ENCODE results near the gene DNAAF1.
"Not testable (repeated sequence)": the region's sequence is repeated elsewhere in the genome, so short reads cannot be mapped to it uniquely, and the experiment has no call there.

DNAAF1 gene

GRCh38 chr16:84144859-84145639 lies at the start of gene DNAAF1, which contains the start of gene HSDL1:
DNAAF1 (plus strand) TSS chr16:84145308; CDS start chr16:84145441, 133 bp downstream.
HSDL1 (minus strand) TSS chr16:84145177; CDS start chr16:84131321, 13,856 bp downstream.
- DNase-seq, result peak; percentile 86 to 96 (median 93)

DNA sequence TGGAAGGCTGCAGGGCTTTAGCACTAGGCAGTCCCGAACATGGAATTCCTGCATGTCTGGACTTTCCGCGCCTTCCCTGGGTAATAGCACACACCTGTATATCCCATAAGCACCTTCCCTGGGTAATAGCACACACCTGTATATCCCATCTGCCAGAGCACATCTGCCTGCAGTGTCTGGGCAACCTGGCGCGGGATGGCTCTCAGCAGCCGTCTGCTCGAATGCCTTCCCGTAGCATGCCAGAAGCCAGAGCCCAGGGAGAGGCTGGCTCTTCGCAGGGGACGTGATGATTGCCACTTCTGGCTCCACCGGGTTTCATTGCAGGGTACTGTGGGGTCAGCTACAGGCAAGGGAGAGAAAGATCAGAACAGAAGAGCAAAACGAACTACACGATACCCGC lies 49.6 kb upstream of the DNAAF1 start:
- DNase-seq, result no peak

DNA sequence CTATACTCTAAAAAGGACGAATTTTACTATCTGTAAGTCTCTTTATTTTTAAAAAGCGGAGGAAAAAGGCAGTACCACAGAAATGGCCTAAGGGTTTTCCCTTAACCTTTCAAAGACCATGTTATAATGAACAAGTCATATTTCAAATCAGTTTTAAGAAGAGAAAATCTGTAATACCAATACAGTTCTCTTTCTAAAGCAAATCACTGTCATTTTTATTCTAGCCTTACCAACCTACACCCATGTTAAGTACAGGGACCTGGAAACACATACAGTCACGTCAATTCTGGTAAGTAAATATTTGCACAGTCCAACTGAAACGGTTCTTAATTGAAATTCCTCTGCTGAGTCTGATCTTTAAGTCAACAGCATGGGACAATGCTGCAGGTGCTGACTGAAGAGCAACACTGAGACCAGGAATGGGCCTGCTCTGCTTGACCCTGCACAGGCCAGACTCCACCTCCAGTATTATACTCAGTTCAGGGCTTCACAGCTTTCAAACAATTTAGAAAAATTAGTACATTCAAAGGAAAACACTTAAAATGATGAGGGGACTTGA lies 48.6 kb upstream of the DNAAF1 start:
- DNase-seq, result no peak

GRCh38 chr16:84098939-84099338 lies 46.2 kb upstream of the DNAAF1 start:
- no peak for DNase-seq

DNA sequence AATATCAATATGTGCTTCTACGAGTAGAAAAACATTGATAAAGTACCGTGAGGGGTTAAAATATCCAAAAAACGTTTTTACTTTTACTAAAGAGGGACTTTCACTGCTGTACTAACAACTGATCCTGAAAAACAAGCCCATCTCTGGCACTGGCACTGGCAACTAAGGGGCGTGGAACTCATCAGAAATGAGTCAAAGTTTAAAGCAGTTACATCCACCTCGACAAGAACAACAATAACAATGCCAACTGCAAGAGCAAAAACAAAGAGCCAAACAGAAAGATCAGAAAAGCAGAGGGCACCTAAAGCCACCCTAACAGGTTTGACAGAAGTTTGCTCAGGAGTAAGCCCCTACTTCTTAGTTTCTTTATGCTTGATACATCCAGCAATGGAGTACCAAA lies 41.4 kb upstream of the DNAAF1 start:
- DNase-seq, result no peak

- no peak for DNase-seq
Observed at GRCh38 chr16:84104231-84104630, 40.9 kb upstream of the DNAAF1 start.

- no peak for DNase-seq
Observed at GRCh38 chr16:84105301-84105815, 39.8 kb upstream of the DNAAF1 start.

DNA sequence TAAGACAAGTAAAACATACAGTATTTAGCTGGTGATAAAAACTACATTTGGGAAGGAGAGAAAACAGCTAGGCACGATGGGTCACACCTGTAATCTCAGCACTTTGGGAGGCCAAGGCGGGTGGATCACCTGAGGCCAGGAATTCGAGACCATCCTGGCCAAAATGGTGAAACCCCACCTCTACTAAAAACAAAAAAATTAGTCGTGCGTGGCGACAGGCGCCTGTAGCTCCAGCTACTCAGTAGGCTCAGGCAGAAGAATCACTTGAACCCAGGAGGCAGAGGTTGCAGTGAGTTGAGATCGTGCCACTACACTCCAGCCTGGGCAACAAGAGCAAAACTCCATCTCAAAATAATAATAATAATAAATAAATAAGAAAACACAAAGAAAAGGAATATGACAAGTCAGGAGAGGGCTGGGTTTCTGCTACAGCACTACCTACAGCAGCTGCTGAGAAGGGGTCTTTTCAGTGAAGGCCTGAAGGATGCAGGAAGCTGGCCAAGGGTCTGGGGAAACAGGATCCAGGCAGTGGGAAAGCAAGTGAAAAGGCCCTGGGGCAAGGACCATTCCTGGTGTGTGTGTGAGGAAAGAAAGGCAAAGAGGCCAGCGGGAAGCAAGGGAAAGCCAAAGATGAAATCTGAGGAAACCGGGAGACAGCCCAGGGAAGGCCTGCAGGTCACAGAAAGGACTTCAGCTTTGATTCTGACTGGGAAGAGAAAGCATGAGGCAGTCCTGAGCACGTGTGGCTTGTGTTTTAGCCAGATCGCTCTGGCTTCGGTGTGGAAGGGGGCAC lies 39.0 kb upstream of the DNAAF1 start:
- no peak for DNase-seq

DNA sequence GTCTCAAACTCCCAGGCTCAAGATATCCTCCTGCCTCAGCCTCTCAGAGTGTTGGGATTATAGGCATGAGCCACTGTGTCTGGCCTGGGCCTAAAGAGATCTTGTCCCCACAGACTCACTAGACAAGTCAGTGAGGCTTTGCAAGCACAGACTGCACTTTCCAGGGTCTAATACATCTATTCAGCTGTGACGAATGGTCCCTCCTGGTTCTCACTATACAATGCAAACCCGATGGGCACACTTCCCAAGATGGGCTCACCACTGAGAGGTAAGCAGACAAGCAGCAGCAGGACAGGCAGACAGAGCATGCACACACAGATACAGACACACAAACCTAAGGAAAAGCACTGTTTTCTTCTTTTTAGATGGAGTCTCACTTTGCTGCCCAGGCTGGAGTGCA lies 37.2 kb upstream of the DNAAF1 start:
- no peak for DNase-seq

- DNase-seq, result no peak
Observed at GRCh38 chr16:84109598-84110335, 35.3 kb upstream of the DNAAF1 start.

DNA sequence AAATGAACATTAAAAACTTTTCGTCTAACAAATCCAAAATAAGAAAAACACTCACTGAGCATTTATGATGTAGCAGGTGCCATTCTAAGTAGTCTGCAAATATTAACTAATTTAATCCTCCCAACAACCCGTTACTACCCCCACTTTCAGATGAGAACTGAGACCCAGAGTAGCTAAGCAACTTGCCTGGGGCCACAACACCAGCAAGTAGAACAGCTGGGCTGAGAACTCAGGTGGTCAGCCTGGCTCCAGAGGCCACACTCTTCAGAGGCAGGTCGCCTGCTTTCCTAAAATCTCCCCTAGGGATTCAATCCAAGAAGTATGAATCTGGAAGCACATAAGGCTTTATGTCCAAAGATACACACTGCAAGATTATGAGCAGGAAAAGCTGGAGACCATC lies 34.6 kb upstream of the DNAAF1 start:
- DNase-seq, result no peak

DNA sequence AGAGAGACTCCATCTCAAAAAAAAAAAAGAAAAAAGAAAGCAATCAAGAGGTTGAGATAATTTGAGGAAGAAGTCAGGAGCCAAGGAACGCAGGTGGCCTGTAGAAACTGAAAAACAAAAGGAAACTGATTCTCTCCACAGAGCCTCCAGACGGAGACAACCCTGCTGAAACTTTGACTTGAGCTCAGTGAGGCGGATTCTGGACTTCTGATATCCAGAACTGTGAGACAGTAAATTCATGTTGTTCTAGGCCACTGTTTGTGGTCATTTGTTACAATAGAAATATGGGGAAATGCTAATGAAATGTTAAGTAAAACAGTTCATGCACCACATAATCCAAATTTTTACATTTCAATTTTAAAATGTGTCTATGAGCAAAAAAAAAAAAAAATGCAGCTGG lies 33.6 kb upstream of the DNAAF1 start:
- DNase-seq, result no peak

DNA sequence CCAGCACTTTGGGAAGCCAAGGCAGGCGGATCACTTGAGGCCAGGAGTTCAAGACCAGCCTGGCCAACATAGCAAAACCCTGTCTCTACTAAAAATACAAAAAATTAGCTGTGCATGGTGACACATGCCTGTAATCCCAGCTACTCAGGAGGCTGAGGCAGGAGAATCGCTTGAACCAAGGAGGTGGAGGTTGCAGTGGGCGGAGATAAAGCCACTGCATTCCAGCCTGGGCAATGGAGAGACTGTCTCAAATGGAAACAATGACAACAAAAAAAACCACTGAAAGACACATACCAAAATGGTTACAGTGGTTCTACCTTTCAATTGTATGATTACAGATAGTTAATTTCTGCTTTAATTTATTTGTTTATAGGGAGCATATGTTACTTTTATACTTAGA lies 33.2 kb upstream of the DNAAF1 start:
- not testable (repeated sequence) for DNase-seq

GRCh38 chr16:84115919-84116719 lies 29.0 kb upstream of the DNAAF1 start:
- peak in 5 of 6 experiments; percentile 65 to 92 (median 77) for DNase-seq

GRCh38 chr16:84116720-84117493 lies 28.2 kb upstream of the DNAAF1 start, which contains the start of gene MBTPS1:
MBTPS1 (minus strand) TSS chr16:84116942; CDS start chr16:84101783, 15,159 bp downstream.
- peak; percentile 93 to 97 (median 96) for DNase-seq

- DNase-seq, result peak in 4 of 6 experiments; percentile 19 to 60 (median 28)
Observed at GRCh38 chr16:84117494-84117843, 27.6 kb upstream of the DNAAF1 start.

- DNase-seq, result not testable (repeated sequence)
Observed at GRCh38 chr16:84118315-84118714, 26.8 kb upstream of the DNAAF1 start.

GRCh38 chr16:84119368-84119767 lies 25.7 kb upstream of the DNAAF1 start:
- no peak for DNase-seq

DNA sequence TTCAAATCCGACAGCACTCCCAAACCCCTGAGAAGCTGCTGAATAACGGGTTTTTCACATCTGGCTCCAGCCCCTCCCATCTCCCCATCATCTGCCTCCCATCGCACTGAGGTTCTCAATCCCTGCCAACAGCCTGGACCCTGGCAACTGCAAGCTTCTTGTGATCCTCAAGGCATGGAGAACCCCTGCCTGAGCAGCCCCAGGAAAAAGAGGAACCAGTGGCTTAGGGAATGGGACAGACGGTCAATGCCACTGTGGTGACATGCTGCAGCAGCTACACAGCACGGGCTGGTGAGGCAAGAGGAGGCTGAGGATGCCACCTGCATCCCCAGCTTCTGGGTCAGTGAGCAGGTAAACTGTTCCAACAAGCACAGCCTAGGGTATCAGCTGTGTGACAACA lies 25.1 kb upstream of the DNAAF1 start:
- DNase-seq, result no peak

- no peak for DNase-seq
Observed at GRCh38 chr16:84121007-84121406, 24.1 kb upstream of the DNAAF1 start.
